Heart left ventricle (tissue), 13 donors: ENCODE results near the gene SERPINF2.
"Not testable (repeated sequence)": the region's sequence is repeated elsewhere in the genome, so short reads cannot be mapped to it uniquely, and the experiment has no call there.

ENCODE experiments used
- CTCF ChIP-seq, 12 donors: fragments of 200-600 bp; sonication (generic) in 4 of 12; IDR thresholded peaks; one replicate each; pipeline versions ENCODE4 v1.5.0 to v1.8.0; 2018 to 2022; ENCODE audit warnings: antibody characterized with exemption in 12 of 12, mild to moderate bottlenecking in 5 of 12
- POLR2A ChIP-seq, 2 donors: fragments of 450-650 bp; IDR thresholded peaks; one replicate each; pipeline ENCODE4 v1.6.1; 2017; ENCODE audit warnings: antibody characterized with exemption in 2 of 2, mild to moderate bottlenecking in 2 of 2, moderate library complexity in 2 of 2
- donor health status: ischemic (EF 13 %, LVEDD 7.1; RV severe dilation, severe dysfunction).
- donor health status: DM: no; HTN: yes; CAD: no.
- donor health status: DM: no; HTN: no; CAD: no.
- donor health status: ischemic (EF 25% LVEDD 6.9; RV normal size, moderate dysfunction).
- donor health status: ischemic (EF 25% LVEDD 5.7; RV mildly dilated, moderate dysfunction).
- donor health status: ischemic (EF 35%, LVEDD 5.7; RV mildly dilated, moderate dysfunction).
- donor health status: nonischemic (EF 11% LVEDD 7.7; RV severe dilation, severe dysfunction).
- donor health status: DM: yes; HTN: yes; CAD: no.
- donor health status: PGD.
- donor health status: ischemic (EF 29% LVEDD 5.4; RV normal size, mild dysfunction).
- donor health status: nonischemic (EF 23%, LVEDD 6.1; RV moderate dilation, normal function).

DNA sequence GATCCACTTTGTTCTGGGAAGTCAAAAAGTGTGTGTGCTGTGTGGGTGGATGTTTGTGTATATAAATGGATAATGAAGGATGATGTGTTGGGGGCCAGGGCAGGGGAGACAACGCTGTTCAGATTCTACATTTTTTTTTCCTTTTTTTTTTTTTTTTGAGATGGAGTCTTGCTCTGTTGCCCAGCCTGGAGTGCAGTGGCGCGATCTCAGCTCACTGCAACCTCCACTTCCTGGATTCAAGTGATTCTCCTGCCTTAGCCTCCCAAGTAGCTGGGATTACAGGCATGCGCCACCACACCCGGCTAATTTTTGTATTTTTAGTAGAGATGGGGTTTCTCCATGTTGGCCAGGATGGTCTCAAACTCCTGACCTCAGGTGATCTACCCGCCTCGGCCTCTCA lies 22.0 kb downstream of the SERPINF2 start:
- not testable (repeated sequence) for TF ChIP-seq CTCF, POLR2A (IDR thresholded peaks at IDR 0.05)
